Gastrocnemius medialis (tissue), 4 donors: ENCODE results near the gene CDK5RAP1. TPM values are rescaled to one million over a fixed set of nuclear protein-coding genes. Genes with fewer than 3 reads are reported as not detected.

Experiments
- ATAC-seq, 2 donors: fragments of 150-250 bp; one replicate each; pipeline ENCODE4 v1.9.1; 2016
- DNase-seq, 2 donors: peaks; one replicate each; pipeline ENCODE4 v3.0.0-alpha.2; 2019
- H3K27ac ChIP-seq, 4 donors: fragments of 200-600 bp; sonication (generic); 1 replicate in 1 of 4; 2 replicates in 3 of 4; pipeline ENCODE4 v1.5.1; 2016 to 2018; ENCODE audit warnings: mild to moderate bottlenecking in 2 of 4, moderate library complexity in 1 of 4
- H3K27me3 ChIP-seq, 3 donors: fragments of 200-600 bp; sonication (generic) in 2 of 3; 1 replicate in 1 of 3; 2 replicates in 2 of 3; pipeline versions ENCODE4 v1.5.1 to v1.6.0; 2016 to 2019; ENCODE audit warnings: mild to moderate bottlenecking in 1 of 3, moderate library complexity in 1 of 3
- H3K36me3 ChIP-seq, 2 donors: fragments of 200-600 bp; sonication (generic) in 1 of 2; one replicate each; pipeline ENCODE4 v1.5.1; 2017 to 2018
- H3K4me1 ChIP-seq, 2 donors: fragments of 200-600 bp; sonication (generic) in 1 of 2; one replicate each; pipeline ENCODE4 v1.5.1; 2016 to 2017; ENCODE audit warnings: mild to moderate bottlenecking in 2 of 2
- H3K4me3 ChIP-seq, 4 donors: fragments of 200-600 bp; sonication (generic) in 3 of 4; 1 replicate in 1 of 4; 2 replicates in 3 of 4; pipeline ENCODE4 v1.5.1; 2016 to 2019; ENCODE audit warnings: mild to moderate bottlenecking in 2 of 4
- H3K9me3 ChIP-seq, 3 donors: fragments of 200-600 bp; sonication (generic) in 2 of 3; 1 replicate in 1 of 3; 2 replicates in 2 of 3; pipeline ENCODE4 v1.5.1; 2016 to 2019
- CTCF ChIP-seq, 5 experiments: fragments of 450-650 bp in 3 of 5; fragments of 200-600 bp in 2 of 5; sonication (generic) in 2 of 5; IDR thresholded peaks in 4 of 5; conservative IDR thresholded peaks in 1 of 5; 1 replicate in 4 of 5; 2 replicates in 1 of 5; pipeline ENCODE4 v1.5.1; 2016 to 2019; ENCODE audit warnings: antibody characterized with exemption in 5 of 5, mild to moderate bottlenecking in 3 of 5, moderate library complexity in 3 of 5
- POLR2A ChIP-seq, 2 donors: fragments of 450-650 bp; IDR thresholded peaks; one replicate each; pipeline ENCODE4 v1.6.1; 2017; ENCODE audit warnings: antibody characterized with exemption in 2 of 2, mild to moderate bottlenecking in 2 of 2, moderate library complexity in 2 of 2
- in situ Hi-C, 4 donors: fragments of 200-750 bp; cut with MboI; loops; one replicate each; pipeline versions ENCODE4 v1.15.0 to v1.8.0; 2017; ENCODE audit warnings: low sequenced_read_pairs in 4 of 4
- intact Hi-C: fragments of 100-400 bp; cut with DNase I; formaldehyde crosslinking; loops from one replicate; pipeline ENCODE4 v1.15.1; 2023; ENCODE audit warnings: low total_unique reads
- total RNA-seq, 4 donors: library from RNA; depleted of rRNA; stranded (reverse); fragments of >200 nt; gene quantifications; one replicate each; pipeline versions ENCODE4 v1.1.0 to v1.2.3, GENCODE V29; 2016

The CDK5RAP1 gene
- total RNA-seq, 4 donors from 2014 or later, result 23.2 to 27.6 (median 25.8) TPM

- peaks cover 42 to 58% of the 10 kb centered on the region in 2 donors for H3K4me1 ChIP-seq
Measured at GRCh38 chr20:33438481-33438880, 37.2 kb upstream of the CDK5RAP1 start.

GRCh38 chr20:33437141-33437911, 36.0 kb upstream of the CDK5RAP1 start:
- Histone ChIP-seq H3K4me1 (peaks cover 48 to 61% of the 10 kb centered on the region in 2 donors), H3K36me3 (peaks cover 0 to 11% of the 10 kb centered on the region in 2 donors), H3K27ac (peak overlapping the region; percentile 97 to 98 (median 98)), H3K4me3 (no peak overlapping the region), H3K27me3 (no peaks in the 10 kb centered on the region), H3K9me3 (no peaks in the 10 kb centered on the region)
- no peak for TF ChIP-seq CTCF (IDR thresholded peaks at IDR 0.05 in 4 of 5, conservative IDR thresholded peaks at IDR 0.05 in 1 of 5)
- no peak for TF ChIP-seq POLR2A (IDR thresholded peaks at IDR 0.05)
- in situ Hi-C loops, result no loop called here
- intact Hi-C loops, result no loop called here
- peak in 1 of 2 donors; percentile 58 for DNase-seq
- ATAC-seq, result no peak

More at GRCh38 chr20:33438481-33438880, 37.2 kb upstream of the CDK5RAP1 start:
- intact Hi-C loops (no loop called here), in situ Hi-C loops (no loop called here)
- Histone ChIP-seq H3K27me3 (no peaks in the 10 kb centered on the region), H3K4me3 (no peak overlapping the region), H3K36me3 (peaks cover 0 to 11% of the 10 kb centered on the region in 2 donors), H3K9me3 (no peaks in the 10 kb centered on the region), H3K27ac (peak overlapping the region; percentile 97 to 98 (median 98))
- ATAC-seq, result no peak
- DNase-seq, result no peak
- TF ChIP-seq POLR2A (IDR thresholded peaks at IDR 0.05), result no peak
- no peak for TF ChIP-seq CTCF (IDR thresholded peaks at IDR 0.05 in 4 of 5, conservative IDR thresholded peaks at IDR 0.05 in 1 of 5)

- Histone ChIP-seq H3K36me3 (peaks cover 0 to 11% of the 10 kb centered on the region in 2 donors), H3K27ac (peak overlapping the region; percentile 97 to 98 (median 98)), H3K9me3 (no peaks in the 10 kb centered on the region), H3K4me1 (peaks cover 34 to 40% of the 10 kb centered on the region in 2 donors), H3K4me3 (no peak overlapping the region), H3K27me3 (no peaks in the 10 kb centered on the region)
- TF ChIP-seq CTCF (IDR thresholded peaks at IDR 0.05 in 4 of 5, conservative IDR thresholded peaks at IDR 0.05 in 1 of 5), result no peak
- no peak for TF ChIP-seq POLR2A (IDR thresholded peaks at IDR 0.05)
- in situ Hi-C loops, result no loop called here
- DNase-seq (no peak), ATAC-seq (no peak)
- intact Hi-C loops, result no loop called here
Measured at GRCh38 chr20:33434434-33434833, 33.1 kb upstream of the CDK5RAP1 start.

GRCh38 chr20:33433465-33434234, 32.3 kb upstream of the CDK5RAP1 start:
- ATAC-seq (peak; percentile 91 to 93), DNase-seq (peak; percentile 90 to 96)
- H3K9me3 ChIP-seq, result no peaks in the 10 kb centered on the region
- no peaks in the 10 kb centered on the region for H3K27me3 ChIP-seq
- intact Hi-C loops, result loop anchor here (1.0 kb wide), 1 partner anchor 10 kb away; no protein-coding TSS in a partner anchor
- H3K36me3 ChIP-seq, result peaks cover 0 to 11% of the 10 kb centered on the region in 2 donors
- in situ Hi-C loops, result no loop called here
- no peak overlapping the region for H3K4me3 ChIP-seq
- TF ChIP-seq CTCF (IDR thresholded peaks at IDR 0.05 in 4 of 5, conservative IDR thresholded peaks at IDR 0.05 in 1 of 5) (no peak), POLR2A (IDR thresholded peaks at IDR 0.05) (peak; percentile 53 to 77)
- H3K27ac ChIP-seq, result peak overlapping the region; percentile 97 to 98 (median 98)
- peaks cover 31 to 45% of the 10 kb centered on the region in 2 donors for H3K4me1 ChIP-seq
